Neutrophil (primary cell): ENCODE results near the gene DMWD.

Source experiments
- H3K27ac ChIP-seq: fragments of 200-600 bp; sonication (generic); 2 replicates; pipeline ENCODE4 v1.5.1; 2016; ENCODE audit warnings: mild to moderate bottlenecking, moderate library complexity
- H3K27me3 ChIP-seq: fragments of 200-600 bp; sonication (generic); 2 replicates; pipeline ENCODE4 v1.6.0; 2016; ENCODE audit warnings: mild to moderate bottlenecking
- H3K36me3 ChIP-seq: fragments of 200-600 bp; sonication (generic); 2 replicates; pipeline ENCODE4 v1.5.1; 2017
- H3K4me1 ChIP-seq, 2 experiments: fragments of 200-600 bp in 1 of 2; sonication (generic) in 1 of 2; 1 replicate in 1 of 2; 2 replicates in 1 of 2; pipeline versions ENCODE4 v1.5.1 to v1.6.1; 2013 to 2016; ENCODE audit warnings: low read depth in 1 of 2, low read length in 1 of 2, mild to moderate bottlenecking in 1 of 2, moderate library complexity in 1 of 2; ENCODE audit not compliant: control insufficient read depth in 1 of 2, insufficient read depth in 1 of 2
- H3K4me3 ChIP-seq, 2 experiments: fragments of 200-600 bp in 1 of 2; sonication (generic) in 1 of 2; 1 replicate in 1 of 2; 2 replicates in 1 of 2; pipeline ENCODE4 v1.5.1; 2013 to 2016; ENCODE audit warnings: low read depth in 1 of 2, low read length in 1 of 2, mild to moderate bottlenecking in 1 of 2, moderate library complexity in 1 of 2
- H3K9me3 ChIP-seq: fragments of 200-600 bp; sonication (generic); 2 replicates; pipeline ENCODE4 v1.5.1; 2016
- TF ChIP-seq, protein P1 (sequence below): fragments of 200-600 bp; sonication (generic); IDR thresholded peaks from 2 replicates; pipeline ENCODE4 v1.5.1; 2016; ENCODE audit warnings: antibody characterized with exemption

Gene DMWD

DNA sequence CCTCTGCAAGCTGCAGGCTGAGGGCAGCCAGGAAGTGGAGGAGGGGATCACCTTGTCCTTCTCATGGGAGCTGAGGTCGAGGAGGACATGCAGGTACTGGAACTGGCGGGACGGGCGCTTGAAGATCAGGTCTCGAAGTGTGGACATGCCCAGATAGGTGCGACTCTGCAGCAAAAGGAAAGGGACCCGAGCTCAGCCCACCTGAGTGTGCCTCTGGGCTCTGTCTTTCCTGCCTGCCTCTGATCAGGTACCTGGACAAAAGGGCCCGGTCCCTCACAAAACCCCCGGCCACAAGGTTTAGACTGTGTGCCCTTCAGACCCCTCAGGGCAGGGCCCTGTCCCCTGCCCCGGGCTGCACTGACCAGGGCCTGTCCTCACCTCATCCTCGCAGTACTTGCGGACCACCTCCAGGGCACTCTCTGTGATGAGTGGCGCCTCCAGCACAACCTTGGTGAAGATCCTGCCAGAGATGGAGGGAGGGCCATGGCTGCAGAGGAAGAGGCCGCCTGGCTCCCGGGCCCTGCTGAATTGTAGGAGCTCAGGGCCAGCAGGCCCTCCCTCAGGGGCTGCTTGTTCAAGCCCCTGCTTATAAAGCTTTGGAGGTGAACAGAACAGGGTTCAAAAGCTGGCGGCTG lies 34.9 kb upstream of the DMWD start:
- H3K27ac ChIP-seq, result no peak overlapping the region
- H3K4me1 ChIP-seq, result no peaks in the 10 kb centered on the region
- no peak overlapping the region for H3K4me3 ChIP-seq
- no peaks in the 10 kb centered on the region for H3K9me3 ChIP-seq
- H3K36me3 ChIP-seq, result peaks cover 100% of the 10 kb centered on the region
- TF ChIP-seq, protein P1, sequence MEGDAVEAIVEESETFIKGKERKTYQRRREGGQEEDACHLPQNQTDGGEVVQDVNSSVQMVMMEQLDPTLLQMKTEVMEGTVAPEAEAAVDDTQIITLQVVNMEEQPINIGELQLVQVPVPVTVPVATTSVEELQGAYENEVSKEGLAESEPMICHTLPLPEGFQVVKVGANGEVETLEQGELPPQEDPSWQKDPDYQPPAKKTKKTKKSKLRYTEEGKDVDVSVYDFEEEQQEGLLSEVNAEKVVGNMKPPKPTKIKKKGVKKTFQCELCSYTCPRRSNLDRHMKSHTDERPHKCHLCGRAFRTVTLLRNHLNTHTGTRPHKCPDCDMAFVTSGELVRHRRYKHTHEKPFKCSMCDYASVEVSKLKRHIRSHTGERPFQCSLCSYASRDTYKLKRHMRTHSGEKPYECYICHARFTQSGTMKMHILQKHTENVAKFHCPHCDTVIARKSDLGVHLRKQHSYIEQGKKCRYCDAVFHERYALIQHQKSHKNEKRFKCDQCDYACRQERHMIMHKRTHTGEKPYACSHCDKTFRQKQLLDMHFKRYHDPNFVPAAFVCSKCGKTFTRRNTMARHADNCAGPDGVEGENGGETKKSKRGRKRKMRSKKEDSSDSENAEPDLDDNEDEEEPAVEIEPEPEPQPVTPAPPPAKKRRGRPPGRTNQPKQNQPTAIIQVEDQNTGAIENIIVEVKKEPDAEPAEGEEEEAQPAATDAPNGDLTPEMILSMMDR, result no peak
- no peaks in the 10 kb centered on the region for H3K27me3 ChIP-seq

DNA sequence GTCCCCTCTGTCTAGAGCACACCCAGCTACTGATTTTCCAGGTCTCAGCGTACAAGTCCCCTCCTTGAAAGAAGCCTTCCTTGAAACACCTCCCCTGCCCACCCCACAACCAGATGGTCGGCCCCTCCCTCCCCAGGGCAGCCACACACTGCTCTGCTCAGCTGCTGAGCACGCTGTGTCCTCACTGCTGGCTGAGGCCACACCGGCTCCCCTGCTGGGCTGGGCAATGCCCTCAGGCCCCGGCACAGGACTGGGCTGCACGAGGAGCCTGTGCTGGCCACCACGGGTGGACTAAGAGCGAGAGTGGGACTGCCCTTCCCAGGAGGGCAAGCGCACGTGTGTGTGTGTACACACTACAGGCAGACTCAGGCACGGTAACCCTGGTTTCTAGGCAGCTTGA lies 34.3 kb upstream of the DMWD start:
- H3K4me3 ChIP-seq, result no peak overlapping the region
- no peaks in the 10 kb centered on the region for H3K9me3 ChIP-seq
- TF ChIP-seq, protein P1, result no peak
- peaks cover 98% of the 10 kb centered on the region for H3K36me3 ChIP-seq
- H3K4me1 ChIP-seq, result no peaks in the 10 kb centered on the region
- no peaks in the 10 kb centered on the region for H3K27me3 ChIP-seq
- H3K27ac ChIP-seq, result no peak overlapping the region

DNA sequence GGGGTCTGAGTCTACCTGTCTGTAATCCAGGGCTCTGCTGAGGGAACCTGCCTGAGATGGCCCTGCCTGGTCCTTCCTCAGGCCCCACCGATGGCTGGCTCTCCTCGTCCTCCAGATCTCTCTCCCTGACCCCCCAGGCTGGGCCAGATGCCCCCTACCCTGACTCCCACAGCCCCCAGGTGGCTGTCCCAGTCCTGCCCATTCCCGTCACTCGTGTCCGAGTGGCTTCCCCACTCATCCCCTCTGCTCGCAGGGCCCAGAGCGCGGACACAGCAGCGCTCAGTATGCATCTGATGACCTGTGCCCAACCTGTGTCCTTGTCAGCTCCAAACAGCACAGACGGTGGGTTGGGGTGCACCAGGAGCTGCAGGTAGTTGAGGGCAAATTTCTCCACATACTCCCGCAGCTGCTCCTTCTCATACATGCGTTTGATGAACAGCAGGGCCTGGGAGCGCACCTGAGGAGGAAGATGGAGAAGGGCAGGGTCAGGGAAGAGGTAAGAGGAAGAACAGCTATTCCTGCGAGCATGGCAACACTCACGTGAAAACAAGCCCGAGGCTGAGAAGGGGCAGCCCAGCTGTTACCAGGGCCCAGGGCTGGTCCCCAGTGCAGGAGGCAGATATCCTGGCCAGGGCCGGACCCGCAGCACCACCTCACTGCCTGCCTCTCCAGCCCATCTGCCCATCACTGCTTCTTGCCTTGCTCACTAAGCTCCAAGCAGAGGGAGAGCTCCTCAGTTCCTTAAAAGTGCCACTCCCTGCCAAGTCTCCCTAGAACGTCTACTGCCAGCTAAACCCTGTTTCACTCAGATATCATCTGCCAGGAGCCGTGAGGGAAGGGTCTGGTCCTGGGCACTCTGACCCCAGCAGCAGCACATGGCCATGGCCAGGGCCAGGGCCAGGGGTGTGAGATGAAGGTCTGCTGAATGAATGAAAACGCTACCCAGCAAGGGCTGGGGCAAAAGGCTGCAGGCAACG lies 33.6 kb upstream of the DMWD start:
- no peak overlapping the region for H3K4me3 ChIP-seq
- H3K27me3 ChIP-seq, result no peaks in the 10 kb centered on the region
- no peaks in the 10 kb centered on the region for H3K9me3 ChIP-seq
- no peaks in the 10 kb centered on the region for H3K4me1 ChIP-seq
- H3K27ac ChIP-seq, result no peak overlapping the region
- peaks cover 98% of the 10 kb centered on the region for H3K36me3 ChIP-seq
- TF ChIP-seq, protein P1, result no peak

DNA sequence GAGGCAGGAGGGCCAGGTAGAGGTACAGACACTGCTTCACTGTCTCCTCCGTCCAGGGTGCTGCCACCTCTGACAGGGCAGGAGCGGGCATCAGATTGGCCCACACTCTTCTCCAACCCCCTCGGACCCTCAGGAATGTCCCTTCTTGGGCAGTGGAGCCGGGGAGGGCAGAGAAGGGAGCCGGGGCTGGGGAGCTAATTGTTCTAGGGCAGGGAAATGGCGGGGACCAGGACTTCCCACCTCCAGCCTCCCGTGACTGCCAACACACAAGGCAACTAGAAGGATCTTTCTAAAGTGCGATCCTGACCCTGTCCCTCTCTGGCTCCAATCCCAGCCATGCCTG lies 32.6 kb upstream of the DMWD start:
- TF ChIP-seq, protein P1, result no peak
- no peak overlapping the region for H3K4me3 ChIP-seq
- no peaks in the 10 kb centered on the region for H3K9me3 ChIP-seq
- H3K4me1 ChIP-seq, result no peaks in the 10 kb centered on the region
- peaks cover 98% of the 10 kb centered on the region for H3K36me3 ChIP-seq
- no peaks in the 10 kb centered on the region for H3K27me3 ChIP-seq
- no peak overlapping the region for H3K27ac ChIP-seq

DNA sequence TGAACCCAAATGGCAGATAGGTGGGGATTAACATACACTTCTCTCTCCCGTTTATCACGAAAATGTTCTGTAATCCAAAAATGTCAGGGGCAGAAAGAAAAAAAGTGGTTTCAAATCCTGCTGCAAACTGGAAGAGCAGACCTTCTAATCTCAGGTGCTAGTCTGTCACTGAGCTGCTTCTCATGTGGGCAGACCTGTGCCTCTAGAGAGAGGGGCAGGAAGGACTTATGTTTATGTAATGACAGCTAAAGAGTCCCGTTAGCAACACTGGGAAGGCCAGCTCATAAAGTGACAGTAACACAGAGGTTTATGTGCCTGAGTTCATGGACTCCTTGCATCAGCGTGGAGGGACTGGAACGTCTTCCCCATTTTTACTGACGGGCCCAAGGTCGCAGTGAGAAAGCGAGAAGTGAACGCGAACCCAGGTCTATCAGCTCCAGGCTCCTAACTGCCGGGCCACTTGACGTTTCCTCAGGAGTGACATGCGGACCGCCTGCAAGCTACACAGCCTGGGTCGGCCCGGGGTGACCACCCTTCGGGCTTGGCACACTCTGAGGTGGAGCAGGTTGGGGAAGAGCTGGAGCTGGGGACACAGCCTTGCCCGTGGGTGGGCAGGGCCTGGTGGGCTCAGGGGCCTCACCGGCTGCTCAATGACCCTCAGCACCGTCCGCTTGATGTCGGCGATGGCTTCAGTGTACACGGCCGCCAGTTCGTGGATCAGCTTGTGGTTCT lies 32.1 kb upstream of the DMWD start:
- Histone ChIP-seq H3K27ac (no peak overlapping the region), H3K4me3 (no peak overlapping the region), H3K27me3 (no peaks in the 10 kb centered on the region), H3K9me3 (no peaks in the 10 kb centered on the region), H3K4me1 (no peaks in the 10 kb centered on the region), H3K36me3 (peaks cover 98% of the 10 kb centered on the region)
- TF ChIP-seq, protein P1, result no peak
